ENCODE data around the gene MAP3K12. TPM values are rescaled to one million over a fixed set of nuclear protein-coding genes. Genes with fewer than 3 reads are reported as not detected.

The MAP3K12 gene
- total and polyA plus RNA-seq, 10 of the 15 experiments (the other 5 are each of a cell fraction or from before 2014, with no cell fraction given) = 0.45 to 14.9 (median 6.9) TPM

GRCh38 chr12:53508534-53509170 lies 9.4 kb upstream of the MAP3K12 start:
- intact Hi-C loops (cut with micrococcal nuclease; ENCODE audit: unreplicated experiment) = loop anchor here (1.0 to 5.0 kb wide), 3 partner anchors 156 to 296 kb away; no protein-coding TSS in a partner anchor
- WGBS (ENCODE audit: insufficient coverage, insufficient replicate concordance, low lambda C conversion rate, missing lambda C conversion rate) = 25% methylated on average over 7 of the region's 7 CpGs
- Histone ChIP-seq H3K79me2 (ENCODE audit: control insufficient read depth, insufficient read depth, low read length) (no peaks in the 10 kb centered on the region), H4K20me1 (ENCODE audit: control insufficient read depth, insufficient read depth) (no peaks in the 10 kb centered on the region), H3K4me3 (no peak overlapping the region), H2AFZ (ENCODE audit: control insufficient read depth, low read depth, low read length) (peak overlapping the region; percentile 78), H3K9me3 (replicated peaks; ENCODE audit: control insufficient read depth, insufficient read depth, low read length) (no peaks in the 10 kb centered on the region), H3K36me3 (ENCODE audit: control insufficient read depth in 2 of 2, insufficient read depth in 2 of 2, low read length in 1 of 2) (peaks cover 14 to 21% of the 10 kb centered on the region in 2 experiments; a peak in 2 of 4 replicates), H3K27ac (ENCODE audit: control insufficient read depth, insufficient read depth) (no peak overlapping the region), H3K4me1 (ENCODE audit: control insufficient read depth, insufficient read depth, low read length) (0 out of 2 replicates have a peak, but pooled peaks cover 3% of the 10 kb centered on the region), H3K27me3 (replicated peaks in 1 of 2; ENCODE audit: control insufficient read depth in 2 of 2, insufficient read depth in 2 of 2, low read length in 1 of 2) (no peaks in the 10 kb centered on the region), H3K9ac (ENCODE audit: control insufficient read depth, insufficient read depth, low read length) (no peak overlapping the region), H3K4me2 (ENCODE audit: control insufficient read depth, insufficient read depth) (no peak overlapping the region)
- ChIA-PET SMC1A (ENCODE audit: uncharacterized antibody, unreplicated experiment) (interaction anchor here (0.6 to 4.9 kb wide), 29 partner anchors 10 to 937 kb away, joined by 3 to 32 read pairs (median 4); partner anchors contain the start of genes AAAS, ATF7, ATP5MC2 and MAP3K12), CTCF (interaction anchor here (0.6 to 4.7 kb wide), 54 partner anchors 8 to 633 kb away, joined by 3 to 55 read pairs (median 4); partner anchors contain the start of genes AAAS, AMHR2, ATP5MC2 and CALCOCO1), POLR2A (interaction anchor here (0.6 to 2.0 kb wide), 6 partner anchors 15 to 185 kb away, joined by 3 to 9 read pairs (median 6); no protein-coding TSS in a partner anchor), RAD21 (ENCODE audit: unreplicated experiment) (interaction anchor here (0.6 to 2.7 kb wide), 28 partner anchors 8 to 429 kb away, joined by 3 to 46 read pairs (median 4); partner anchors contain the start of genes AAAS, ATP5MC2, PRR13 and SPRYD3)
- ATAC-seq (peak; percentile 99), FAIRE-seq (peak; percentile 99), DNase-seq (ENCODE audit: low read depth, low spot score) (peak; percentile 60)
- in situ Hi-C loops (cut with MboI) = no loop called here
- no TSS peak for BruUV-seq (replicated peaks)
- TF ChIP-seq LARP7 (IDR thresholded peaks at IDR 0.05) (no peak), KAT2A (conservative IDR thresholded peaks at IDR 0.05; ENCODE audit: control insufficient read depth, low read depth, low read length) (no peak), TCF3 (IDR thresholded peaks at IDR 0.05; ENCODE audit: borderline replicate concordance, insufficient read depth, low read depth, low read length) (no peak), JUNB (IDR thresholded peaks at IDR 0.05) (no peak), MTA2 (IDR thresholded peaks at IDR 0.05; ENCODE audit: low read depth) (no peak), CEBPB (IDR thresholded peaks at IDR 0.05; ENCODE audit: borderline replicate concordance in 1 of 2, low read depth in 2 of 2, low read length in 2 of 2) (no peak), HCFC1 (IDR thresholded peaks at IDR 0.05; ENCODE audit: low read length) (peak; percentile 38; the same call in 1 of the 2 replicates), RELA (IDR thresholded peaks at IDR 0.05; ENCODE audit: borderline replicate concordance, partially characterized antibody) (peak; percentile 62), BCLAF1 (IDR thresholded peaks at IDR 0.05) (no peak), CREM (IDR thresholded peaks at IDR 0.05; ENCODE audit: low read depth) (no peak), SUZ12 (IDR thresholded peaks at IDR 0.05; ENCODE audit: unreplicated experiment) (no peak), RELB (IDR thresholded peaks at IDR 0.05; ENCODE audit: low read depth) (no peak), FOS (IDR thresholded peaks at IDR 0.05; ENCODE audit: borderline replicate concordance, extremely low read depth, insufficient read length) (no peak), ZBED1 (IDR thresholded peaks at IDR 0.05; ENCODE audit: borderline replicate concordance) (no peak), ZNF622 (IDR thresholded peaks at IDR 0.05) (no peak), ZZZ3 (IDR thresholded peaks at IDR 0.05; ENCODE audit: control insufficient read depth, insufficient read length, low read depth) (no peak), CTCF (IDR thresholded peaks at IDR 0.05 in 2 of 3, conservative IDR thresholded peaks at IDR 0.05 in 1 of 3; ENCODE audit: control insufficient read depth in 2 of 3, extremely low read depth in 1 of 3, insufficient read depth in 1 of 3, low read depth in 3 of 3, low read length in 3 of 3) (peak; percentile 94 to 99 (median 96); a peak in 5 of 6 replicates)
